T-helper 2 cell treated with Interferon-gamma antibody and Interleukin-4, amounts not matched to agents 100 ng/mL and 5 ng/mL, for 36 hours (primary cell): Measurements from ENCODE around the gene MSMP. TPM values are rescaled to one million over a fixed set of nuclear protein-coding genes. Genes with fewer than 3 reads are reported as not detected.

Source experiments
- intact Hi-C: fragments of 100-400 bp; cut with micrococcal nuclease; formaldehyde crosslinking; loops from one replicate; pipeline ENCODE4 v1.15.1; 2023
- total RNA-seq: library from RNA; stranded (reverse); gene quantifications from 2 replicates; pipeline ENCODE4 v1.2.3, GENCODE V29; 2022

MSMP gene
- total RNA-seq, 1 donor from 2014 or later, result 0.55 TPM

DNA sequence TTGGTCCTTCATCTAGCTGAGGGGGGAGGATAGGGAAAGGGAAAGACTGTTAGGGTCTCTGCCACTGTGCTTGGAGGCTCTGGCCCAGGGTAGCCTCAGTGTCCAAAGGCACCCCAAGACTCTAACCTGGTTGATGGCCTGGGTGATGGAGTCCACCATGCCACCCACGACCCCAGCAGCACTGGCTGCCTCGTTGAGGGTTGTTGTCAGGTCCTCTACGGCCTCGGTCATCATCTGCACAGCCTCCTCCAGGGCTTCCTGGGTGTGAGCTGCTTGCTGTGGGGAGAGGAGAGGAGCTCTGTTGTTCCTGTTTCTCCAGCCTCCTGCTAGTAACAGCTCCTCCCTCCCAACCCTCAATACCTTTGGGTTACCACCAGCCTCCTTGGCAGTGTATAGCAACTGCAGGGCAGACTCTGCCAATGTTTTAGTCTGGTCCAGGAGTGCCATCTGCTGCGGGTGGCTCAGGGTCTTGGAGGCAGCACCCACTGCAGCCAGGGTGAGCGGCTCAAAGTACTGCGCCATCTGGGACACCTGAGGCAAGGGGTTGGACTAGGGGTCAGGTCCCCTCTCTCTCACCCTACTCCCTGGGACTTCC lies 48.1 kb downstream of the MSMP start:
- intact Hi-C loops, result no loop called here

GRCh38 chr9:35705372-35705771 lies 48.7 kb downstream of the MSMP start:
- intact Hi-C loops, result no loop called here

DNA sequence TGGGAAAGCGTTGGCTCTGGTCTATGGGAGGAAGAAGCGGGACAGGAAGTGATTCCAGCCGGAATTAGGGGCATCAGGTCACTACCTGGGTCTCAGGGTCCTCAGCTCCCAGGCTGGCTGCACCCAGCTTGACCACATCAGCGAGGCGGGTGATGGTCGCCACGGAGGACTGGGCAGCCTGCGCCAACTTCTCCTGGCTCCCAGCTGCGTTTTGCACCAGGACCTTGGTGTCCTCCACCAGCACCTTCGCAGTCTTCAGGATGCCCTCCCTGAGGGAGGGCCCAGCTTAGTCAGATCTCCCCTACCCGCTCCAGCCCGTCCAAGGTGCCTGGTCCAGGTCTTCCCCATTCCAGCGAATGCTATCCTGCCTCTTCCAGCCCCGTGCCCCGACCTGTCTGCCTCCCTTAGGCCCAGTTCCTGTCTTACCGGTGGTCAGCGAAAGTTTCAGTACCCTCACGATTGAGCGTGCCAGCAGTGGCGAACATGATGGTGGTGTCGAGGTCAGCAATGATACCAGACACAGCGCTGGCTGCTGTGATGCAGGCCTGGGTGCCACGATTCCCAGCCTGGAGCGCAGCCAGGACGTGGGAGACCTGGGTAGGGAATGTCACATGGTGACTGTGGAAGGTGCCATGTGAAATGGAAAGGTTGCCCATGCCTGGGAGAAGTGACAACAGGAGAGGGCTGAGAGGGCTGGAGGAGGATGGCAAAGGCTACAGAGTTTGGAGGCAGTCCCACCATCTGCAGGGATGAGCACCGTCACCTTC lies 50.0 kb downstream of the MSMP start:
- intact Hi-C loops, result no loop called here

Other genes with a start within 250 kb of the MSMP start
- gene TESK1, start 149.0 kb downstream of the MSMP start, total RNA-seq, result 30.0 and 33.1 TPM in 2 replicates
- 7.0 and 7.3 TPM in 2 replicates for gene CD72, start 135.9 kb downstream of the MSMP start, total RNA-seq
- 198 and 205 TPM in 2 replicates for gene SIT1, start 103.3 kb downstream of the MSMP start, total RNA-seq
- 5,282 and 6,266 TPM in 2 replicates for gene RMRP, start 96.3 kb downstream of the MSMP start, total RNA-seq
- 25.6 and 27.2 TPM in 2 replicates for gene CCDC107, start 96.0 kb downstream of the MSMP start, total RNA-seq
- 14.7 and 15.4 TPM in 2 replicates for gene ARHGEF39, start 89.1 kb downstream of the MSMP start, total RNA-seq
- 0.27 and 0.30 TPM in 2 replicates for gene CA9, start 80.3 kb downstream of the MSMP start, total RNA-seq
- 5.9 and 6.0 TPM in 2 replicates for gene TPM2, start 64.4 kb downstream of the MSMP start, total RNA-seq
- gene TLN1, start 22.1 kb downstream of the MSMP start, total RNA-seq, result 360 and 382 TPM in 2 replicates
- gene CREB3, start 21.6 kb downstream of the MSMP start, total RNA-seq, result 18.0 and 19.9 TPM in 2 replicates
- gene GBA2, start 5.0 kb downstream of the MSMP start, total RNA-seq, result 54.1 and 62.3 TPM in 2 replicates
- 22.8 and 23.3 TPM in 2 replicates for gene RGP1, start 5.0 kb downstream of the MSMP start, total RNA-seq
- 9.6 and 10.2 TPM in 2 replicates for gene NPR2, start 37.3 kb upstream of the MSMP start, total RNA-seq
- gene SPAG8, start 58.0 kb upstream of the MSMP start, total RNA-seq, result 0.95 and 1.4 TPM in 2 replicates
- gene HINT2, start 60.8 kb upstream of the MSMP start, total RNA-seq, result 55.0 and 55.7 TPM in 2 replicates
- gene FAM221B, start 74.5 kb upstream of the MSMP start, total RNA-seq, result not detected in 2 replicates
- gene TMEM8B, start 75.0 kb upstream of the MSMP start, total RNA-seq, result 1.7 and 2.6 TPM in 2 replicates
- gene OR13J1, start 116.1 kb upstream of the MSMP start, total RNA-seq, result not detected in 2 replicates
- gene HRCT1, start 151.9 kb upstream of the MSMP start, total RNA-seq, result not detected in 2 replicates
- gene SPAAR, start 155.2 kb upstream of the MSMP start, total RNA-seq, result not detected in 2 replicates
- not detected in 2 replicates for gene OR2S2, start 203.9 kb upstream of the MSMP start, total RNA-seq